Type B pancreatic cell (in vitro differentiated cells): ENCODE results near the gene STX11. TPM values are rescaled to one million over a fixed set of nuclear protein-coding genes. Genes with fewer than 3 reads are reported as not detected.
"Not testable (repeated sequence)": the region's sequence is repeated elsewhere in the genome, so short reads cannot be mapped to it uniquely, and the experiment has no call there.

Source experiments
- DNase-seq: peaks from one replicate; pipeline ENCODE4 v3.0.0; 2021; ENCODE audit warnings: mixed read lengths; ENCODE audit not compliant: unreplicated experiment; ENCODE audit errors: extremely low spot score
- H3K27ac Mint-ChIP-seq: 2 replicates; pipeline ENCODE4 v1.8.0; 2021; ENCODE audit warnings: mild to moderate bottlenecking, mixed read lengths
- H3K27me3 Mint-ChIP-seq: 2 replicates; pipeline ENCODE4 v1.8.0; 2021; ENCODE audit warnings: mixed read lengths
- H3K36me3 Mint-ChIP-seq: 2 replicates; pipeline ENCODE4 v1.8.0; 2021; ENCODE audit warnings: mixed read lengths
- H3K4me1 Mint-ChIP-seq: one replicate; pipeline ENCODE4 v1.8.0; 2021; ENCODE audit warnings: mixed read lengths; ENCODE audit not compliant: unreplicated experiment
- H3K4me3 Mint-ChIP-seq: 2 replicates; pipeline ENCODE4 v1.8.0; 2021; ENCODE audit warnings: mild to moderate bottlenecking, mixed read lengths
- H3K9me3 Mint-ChIP-seq: 2 replicates; pipeline ENCODE4 v1.8.0; 2021; ENCODE audit warnings: mixed read lengths
- CTCF ChIP-seq: fragments of 200-600 bp; sonication (generic); conservative IDR thresholded peaks from 2 replicates; pipeline ENCODE4 v1.5.0; 2021; ENCODE audit warnings: antibody characterized with exemption, mild to moderate bottlenecking
- total RNA-seq: library from RNA; stranded (reverse); gene quantifications from 2 replicates; pipeline ENCODE4 v1.2.1, GENCODE V29; 2021; ENCODE audit warnings: low replicate concordance

Gene STX11
- total RNA-seq, 1 donor from 2014 or later, result 0.24 TPM

GRCh38 chr6:144181639-144182038 lies 31.3 kb downstream of the STX11 start:
- Mint-ChIP-seq H3K9me3 (no peaks in the 10 kb centered on the region), H3K36me3 (no peaks in the 10 kb centered on the region), H3K4me3 (no peak overlapping the region), H3K4me1 (no peaks in the 10 kb centered on the region), H3K27me3 (peaks cover 5% of the 10 kb centered on the region), H3K27ac (no peak overlapping the region)
- TF ChIP-seq CTCF, result no peak
- DNase-seq, result no peak

DNA sequence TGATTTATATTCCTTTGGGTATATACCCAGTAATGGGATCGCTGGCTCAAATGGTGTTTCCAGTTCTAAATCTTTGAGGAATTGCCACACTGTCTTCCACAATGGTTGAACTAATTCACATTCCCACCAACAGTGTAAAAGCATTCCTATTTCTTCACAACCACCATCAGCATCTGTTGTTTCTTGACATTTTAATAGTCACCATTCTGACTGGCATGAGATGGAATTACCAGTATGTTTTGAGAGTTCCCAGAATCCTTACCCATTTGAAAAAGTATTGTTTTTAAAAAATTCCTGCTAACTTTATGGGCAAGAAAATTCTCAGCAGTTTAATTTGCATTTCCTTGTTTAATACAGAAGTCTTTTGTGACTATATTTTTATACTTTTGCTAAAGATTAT lies 33.9 kb downstream of the STX11 start:
- not testable (repeated sequence) for H3K4me3 Mint-ChIP-seq, H3K27ac Mint-ChIP-seq, H3K36me3 Mint-ChIP-seq, H3K9me3 Mint-ChIP-seq, H3K27me3 Mint-ChIP-seq, H3K4me1 Mint-ChIP-seq, DNase-seq

DNA sequence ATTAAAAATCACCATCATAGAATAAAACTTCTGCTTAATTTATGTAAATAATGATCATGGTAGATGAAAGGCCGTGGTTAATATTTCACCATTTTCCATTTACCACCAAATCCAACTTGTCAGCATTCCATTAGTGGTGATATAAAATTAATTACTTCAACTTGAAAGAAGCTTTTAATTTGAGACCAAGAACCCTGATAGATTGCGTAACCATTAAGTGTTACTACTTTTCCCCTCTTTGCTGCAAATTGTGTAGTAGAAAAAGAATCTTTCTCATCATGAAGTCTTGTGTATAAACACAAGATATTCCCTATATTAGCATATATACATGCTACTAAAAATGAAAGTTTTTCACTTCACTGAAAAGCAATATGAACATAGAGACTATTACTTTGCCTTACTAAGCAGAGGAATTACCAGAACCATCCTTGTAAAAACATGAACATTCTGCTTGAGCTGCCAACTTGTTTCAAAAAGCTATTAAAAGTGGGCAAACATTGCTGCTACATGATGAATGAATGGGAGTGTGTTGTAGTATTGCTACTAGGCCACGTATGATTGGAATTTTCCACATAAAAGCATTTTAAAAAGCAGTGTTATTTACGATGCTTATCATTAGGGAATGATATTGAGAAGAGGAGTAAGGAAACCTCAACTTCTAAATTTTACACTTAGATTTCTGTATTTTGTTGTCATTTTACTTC lies 35.0 kb downstream of the STX11 start:
- no peaks in the 10 kb centered on the region for H3K36me3 Mint-ChIP-seq
- DNase-seq, result no peak
- H3K4me1 Mint-ChIP-seq, result peaks cover 5% of the 10 kb centered on the region
- no peaks in the 10 kb centered on the region for H3K27me3 Mint-ChIP-seq
- H3K9me3 Mint-ChIP-seq, result no peaks in the 10 kb centered on the region
- no peak for TF ChIP-seq CTCF
- H3K4me3 Mint-ChIP-seq, result no peak overlapping the region
- H3K27ac Mint-ChIP-seq, result no peak overlapping the region

- Mint-ChIP-seq H3K9me3 (no peaks in the 10 kb centered on the region), H3K36me3 (no peaks in the 10 kb centered on the region), H3K27me3 (no peaks in the 10 kb centered on the region), H3K4me1 (peaks cover 5% of the 10 kb centered on the region), H3K4me3 (no peak overlapping the region), H3K27ac (no peak overlapping the region)
- TF ChIP-seq CTCF, result no peak
- DNase-seq, result no peak
Observed at GRCh38 chr6:144186817-144187625, 36.7 kb downstream of the STX11 start.

- H3K4me3 Mint-ChIP-seq, result no peak overlapping the region
- H3K9me3 Mint-ChIP-seq, result no peaks in the 10 kb centered on the region
- no peaks in the 10 kb centered on the region for H3K27me3 Mint-ChIP-seq
- no peak overlapping the region for H3K27ac Mint-ChIP-seq
- TF ChIP-seq CTCF, result no peak
- peaks cover 9% of the 10 kb centered on the region for H3K4me1 Mint-ChIP-seq
- no peak for DNase-seq
- H3K36me3 Mint-ChIP-seq, result no peaks in the 10 kb centered on the region
Observed at GRCh38 chr6:144189351-144189750, 39.0 kb downstream of the STX11 start.

GRCh38 chr6:144190080-144190479 lies 39.8 kb downstream of the STX11 start:
- TF ChIP-seq CTCF, result no peak
- H3K4me3 Mint-ChIP-seq, result no peak overlapping the region
- no peak for DNase-seq
- peaks cover 10% of the 10 kb centered on the region for H3K4me1 Mint-ChIP-seq
- no peaks in the 10 kb centered on the region for H3K27me3 Mint-ChIP-seq
- no peaks in the 10 kb centered on the region for H3K36me3 Mint-ChIP-seq
- no peaks in the 10 kb centered on the region for H3K9me3 Mint-ChIP-seq
- H3K27ac Mint-ChIP-seq, result no peak overlapping the region
